Measurements from ENCODE around the gene RETN.
A peak's percentile ranks its signal among the peaks of the same experiment; 100 is the strongest.
"Not testable (repeated sequence)": the region's sequence is repeated elsewhere in the genome, so short reads cannot be mapped to it uniquely, and the experiment has no call there.

The RETN gene

GRCh38 chr19:7638802-7639465, 29.9 kb upstream of the RETN start:
- no peak for DNase-seq

GRCh38 chr19:7639863-7640348, 28.9 kb upstream of the RETN start:
- no peak for DNase-seq

GRCh38 chr19:7640803-7641202, 28.0 kb upstream of the RETN start:
- no peak for DNase-seq

GRCh38 chr19:7641290-7642276, 27.3 kb upstream of the RETN start:
- DNase-seq = no peak

GRCh38 chr19:7642295-7643030, 26.4 kb upstream of the RETN start:
- DNase-seq = no peak

GRCh38 chr19:7643031-7643415, 25.8 kb upstream of the RETN start:
- no peak for DNase-seq

- DNase-seq = not testable (repeated sequence)
These were observed 25.0 kb upstream of the RETN start for GRCh38 chr19:7643629-7644549.

GRCh38 chr19:7644550-7644877, 24.3 kb upstream of the RETN start:
- no peak for DNase-seq

GRCh38 chr19:7645163-7645562, 23.7 kb upstream of the RETN start:
- DNase-seq = no peak

- no peak for DNase-seq
These were observed 23.0 kb upstream of the RETN start for GRCh38 chr19:7645656-7646425.

GRCh38 chr19:7646426-7646700, 22.5 kb upstream of the RETN start:
- no peak for DNase-seq

- no peak for DNase-seq
These were observed 21.7 kb upstream of the RETN start for GRCh38 chr19:7647156-7647555.

GRCh38 chr19:7648265-7649014, 20.4 kb upstream of the RETN start:
- DNase-seq = no peak

- DNase-seq = no peak
These were observed 18.7 kb upstream of the RETN start for GRCh38 chr19:7650148-7650547.

GRCh38 chr19:7652061-7652641, 16.7 kb upstream of the RETN start:
- DNase-seq = peak; percentile 78 to 84

GRCh38 chr19:7654401-7654800, 14.4 kb upstream of the RETN start:
- DNase-seq = no peak

- DNase-seq = no peak
These were observed 13.3 kb upstream of the RETN start for GRCh38 chr19:7655581-7655980.

- peak in 1 of 2 experiments; percentile 32 for DNase-seq
These were observed 11.6 kb upstream of the RETN start for GRCh38 chr19:7657131-7657751.

- peak in 1 of 2 experiments; percentile 47 for DNase-seq
These were observed 10.6 kb upstream of the RETN start for GRCh38 chr19:7658219-7658686.

All from stimulated activated CD4-positive, alpha-beta T cell treated with anti-CD3 and anti-CD28 coated beads, Interleukin-4, amount 100 ng/mL, for 4 hours (primary cell).